Measurements from ENCODE around the gene CENPA.
"Not testable (repeated sequence)": the region's sequence is repeated elsewhere in the genome, so short reads cannot be mapped to it uniquely, and the experiment has no call there.

Gene CENPA

DNA sequence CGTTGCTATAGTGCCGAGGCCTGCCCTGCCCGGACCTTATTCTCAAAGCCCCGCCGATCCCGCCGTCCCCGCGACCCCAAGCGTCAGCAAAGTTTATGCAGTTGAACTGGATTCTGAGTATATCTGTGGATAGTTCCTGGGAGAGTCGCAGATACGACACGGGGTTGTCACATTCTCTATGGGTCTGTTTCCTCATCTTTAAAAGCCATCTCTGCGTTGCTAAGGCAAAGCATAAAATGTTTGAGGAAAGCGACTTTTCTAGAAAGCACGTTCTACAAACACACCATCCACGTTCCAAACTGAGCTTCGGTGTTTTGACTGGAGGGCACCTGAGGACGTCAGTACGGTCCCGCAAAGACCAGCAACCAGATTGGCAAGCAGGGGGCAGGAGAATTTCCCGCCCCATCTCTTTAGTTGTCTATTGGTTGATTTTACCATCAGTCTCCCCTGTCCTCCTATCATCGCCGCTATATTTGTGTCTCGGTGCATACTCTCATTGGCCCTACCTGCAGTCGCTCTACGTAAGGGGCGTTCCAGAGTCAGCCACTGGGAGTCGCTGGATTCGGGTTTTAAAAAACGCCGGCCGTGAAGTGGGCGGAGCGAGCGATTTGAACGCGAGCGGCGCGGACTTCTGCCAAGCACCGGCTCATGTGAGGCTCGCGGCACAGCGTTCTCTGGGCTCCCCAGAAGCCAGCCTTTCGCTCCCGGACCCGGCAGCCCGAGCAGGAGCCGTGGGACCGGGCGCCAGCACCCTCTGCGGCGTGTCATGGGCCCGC lies at the start of gene CENPA:
Gene CENPA (plus strand): TSS at position 626 of the 776 bp plus-strand sequence. CDS start 141 bp downstream, at position 767.
- DNase-seq, result peak; percentile 98

GRCh38 chr2:26737221-26737620 lies 48.6 kb upstream of the CENPA start:
- DNase-seq, result no peak

- DNase-seq, result no peak
These were observed 47.4 kb upstream of the CENPA start for GRCh38 chr2:26738481-26738880.

DNA sequence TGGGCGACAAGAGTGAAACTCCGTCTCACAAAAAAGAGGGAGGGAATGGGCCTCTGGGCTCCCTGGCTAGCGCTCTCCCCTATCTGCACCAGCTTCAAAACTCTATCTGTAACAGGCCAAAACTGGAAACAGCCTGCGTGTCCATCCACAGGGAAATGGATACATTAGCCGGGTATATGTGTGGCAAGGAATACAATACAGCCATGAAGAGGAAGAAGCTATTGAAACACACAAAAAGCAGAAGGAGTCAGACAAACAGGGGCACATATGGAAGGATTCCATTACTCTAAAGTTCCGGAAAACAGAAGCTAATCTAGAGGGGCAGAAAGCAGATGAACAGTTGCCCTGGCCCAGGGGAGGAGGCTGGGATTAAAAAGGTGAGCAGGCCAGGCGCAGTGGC lies 46.3 kb upstream of the CENPA start:
- no peak for DNase-seq

DNA sequence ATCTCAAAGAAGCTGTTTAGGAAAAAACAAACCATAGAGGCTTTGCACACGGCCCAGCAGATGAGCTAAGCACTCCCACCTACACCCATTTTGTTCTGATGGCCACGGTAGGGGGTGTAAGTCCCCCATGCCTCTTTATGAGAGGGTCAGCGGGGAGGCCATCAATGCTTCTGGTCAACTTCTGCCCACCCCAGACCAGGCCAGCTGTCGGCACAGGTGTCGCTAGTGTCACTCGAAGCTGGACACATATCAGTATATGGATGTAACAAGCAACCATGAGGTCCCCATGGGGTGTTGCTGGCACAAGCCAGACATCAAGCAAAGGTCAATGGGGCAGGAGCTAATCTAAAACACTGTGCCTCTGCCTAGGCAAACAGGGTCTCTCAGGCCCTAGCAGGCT lies 45.5 kb upstream of the CENPA start:
- no peak for DNase-seq

GRCh38 chr2:26740890-26741302 lies 45.0 kb upstream of the CENPA start:
- DNase-seq, result no peak

DNA sequence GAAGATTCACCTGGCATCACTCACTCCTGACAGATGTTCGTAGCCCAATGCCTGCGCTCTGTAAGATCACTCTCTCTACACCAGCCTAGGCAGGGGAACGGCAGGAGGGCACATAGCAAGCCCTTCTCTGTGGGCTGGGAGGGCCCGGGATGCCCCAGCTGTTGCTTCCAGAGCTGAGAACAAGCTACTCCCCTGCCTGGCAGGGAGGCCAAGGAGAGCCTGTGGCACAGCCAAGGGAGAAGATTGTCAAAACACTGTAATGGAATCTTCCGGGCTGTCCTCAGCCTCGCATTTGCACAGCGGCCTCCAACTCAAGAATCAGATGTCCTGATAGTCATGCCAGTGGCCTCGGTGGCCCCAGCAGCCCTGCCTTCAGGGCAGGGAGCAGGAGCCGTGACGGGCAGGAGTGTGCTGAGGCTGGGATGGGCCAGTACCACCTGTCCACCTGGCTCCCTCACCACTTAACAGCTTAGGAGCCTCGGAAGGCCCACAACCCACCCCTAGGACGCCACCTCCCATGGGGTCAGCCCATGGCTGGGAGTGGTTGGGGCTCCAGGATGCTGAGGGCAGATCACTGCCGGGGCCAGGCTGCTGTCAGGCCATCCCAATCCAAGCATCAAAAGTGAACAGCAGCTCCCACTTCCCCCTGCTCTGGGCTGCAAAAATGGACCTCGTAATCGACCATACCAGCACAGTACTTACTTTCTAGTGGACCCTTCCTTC lies 43.6 kb upstream of the CENPA start:
- no peak for DNase-seq

- no peak for DNase-seq
These were observed 42.0 kb upstream of the CENPA start for GRCh38 chr2:26743852-26744251.

DNA sequence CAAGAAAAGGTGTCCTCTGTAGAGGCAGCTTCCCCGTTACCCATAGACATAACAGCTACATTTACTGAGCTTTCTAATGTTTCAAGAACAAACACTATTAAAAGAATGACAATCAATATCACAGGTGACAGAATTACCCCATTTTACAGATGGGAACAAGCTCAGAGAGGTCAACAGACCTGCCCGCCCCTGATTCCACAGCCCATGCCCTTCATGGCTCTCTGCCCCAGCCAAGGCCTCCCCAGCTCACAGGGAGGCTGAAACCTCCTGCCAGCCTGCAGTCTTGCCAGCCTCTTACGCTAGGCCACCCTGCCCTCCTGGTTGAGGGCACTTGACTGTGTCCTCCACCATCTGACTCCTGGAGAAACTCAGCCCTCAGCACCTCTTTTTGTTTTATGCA lies 40.9 kb upstream of the CENPA start:
- DNase-seq, result no peak

DNA sequence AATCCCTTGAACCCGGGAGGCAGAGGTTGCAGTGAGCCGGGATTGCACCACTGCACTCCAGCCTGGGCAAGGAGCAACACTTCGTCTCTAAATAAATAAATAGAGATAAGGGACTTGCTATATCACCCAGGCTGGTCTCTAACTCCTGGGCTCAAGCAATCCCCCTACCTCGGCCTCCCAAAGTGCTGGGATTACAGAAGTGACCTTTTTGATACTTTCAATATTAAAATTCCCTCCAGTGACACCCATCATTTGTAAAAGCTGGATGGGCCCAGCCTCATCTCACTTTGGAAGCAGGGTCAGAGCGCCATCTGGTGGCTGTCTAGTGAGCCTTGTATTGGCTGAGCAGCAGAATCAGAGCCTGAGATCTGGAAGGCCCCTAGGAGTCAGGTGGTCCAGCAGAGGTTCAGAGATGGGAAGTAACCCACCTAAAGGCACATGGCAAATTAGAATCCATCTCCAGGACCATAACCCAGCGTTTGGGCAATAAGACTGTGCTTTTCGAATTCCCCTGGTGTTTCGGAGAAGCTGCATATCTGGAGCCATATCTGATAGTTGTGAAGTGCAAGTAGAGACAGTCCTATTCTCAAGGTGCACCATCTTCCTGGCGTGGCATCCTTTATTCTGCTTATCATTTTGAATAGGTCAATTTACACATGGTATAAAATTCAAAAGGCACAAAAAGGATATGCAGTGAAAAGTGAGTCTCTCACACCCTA lies 40.1 kb upstream of the CENPA start:
- peak; percentile 76 for DNase-seq

DNA sequence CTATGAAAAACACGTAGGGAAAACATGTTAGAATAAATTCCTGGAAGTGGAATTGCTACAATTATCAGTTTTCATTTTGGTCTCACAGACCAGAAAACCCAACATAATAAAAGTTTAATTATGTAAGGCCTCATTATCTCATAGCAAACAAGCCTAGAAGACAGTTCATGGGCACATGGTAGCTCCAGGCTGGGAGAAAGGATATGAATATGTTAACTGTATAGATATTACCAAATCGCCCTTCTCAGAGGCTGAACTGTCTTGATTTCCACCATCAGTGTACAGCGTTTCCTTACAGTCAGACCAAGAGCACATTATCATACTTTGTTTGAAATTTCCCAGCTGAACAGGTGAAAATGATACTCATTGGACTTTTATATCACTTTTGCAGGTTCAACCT lies 38.9 kb upstream of the CENPA start:
- no peak for DNase-seq

DNA sequence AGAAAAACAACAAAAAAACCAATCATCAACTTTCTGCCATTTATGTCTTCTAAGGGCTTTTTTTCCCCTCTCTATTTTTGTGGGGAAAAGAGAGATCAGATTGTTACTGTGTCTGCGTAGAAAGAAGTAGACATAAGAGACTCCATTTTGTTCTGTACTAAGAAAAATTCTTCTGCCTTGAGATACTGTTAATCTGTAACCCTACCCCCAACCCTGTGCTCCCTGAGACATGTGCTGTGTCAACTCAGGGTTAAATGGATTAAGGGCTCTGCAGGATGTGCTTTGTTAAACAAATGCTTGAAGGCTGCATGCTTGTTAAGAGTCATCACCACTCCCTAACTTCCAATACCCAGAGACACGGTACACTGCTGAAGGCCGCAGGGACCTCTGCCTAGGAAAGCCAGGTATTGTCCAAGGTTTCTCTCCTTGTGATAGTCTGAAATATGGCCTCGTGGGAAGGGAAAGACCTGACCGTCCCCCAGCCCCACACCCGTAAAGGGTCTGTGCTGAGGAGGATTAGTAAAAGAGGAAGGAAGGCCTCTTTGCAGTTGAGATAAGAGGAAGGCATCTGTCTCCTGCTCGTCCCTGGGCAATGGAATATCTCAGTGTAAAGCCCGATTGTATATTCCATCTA lies 36.0 kb upstream of the CENPA start:
- not testable (repeated sequence) for DNase-seq

- DNase-seq, result not testable (repeated sequence)
These were observed 35.4 kb upstream of the CENPA start for GRCh38 chr2:26750467-26750866.

DNA sequence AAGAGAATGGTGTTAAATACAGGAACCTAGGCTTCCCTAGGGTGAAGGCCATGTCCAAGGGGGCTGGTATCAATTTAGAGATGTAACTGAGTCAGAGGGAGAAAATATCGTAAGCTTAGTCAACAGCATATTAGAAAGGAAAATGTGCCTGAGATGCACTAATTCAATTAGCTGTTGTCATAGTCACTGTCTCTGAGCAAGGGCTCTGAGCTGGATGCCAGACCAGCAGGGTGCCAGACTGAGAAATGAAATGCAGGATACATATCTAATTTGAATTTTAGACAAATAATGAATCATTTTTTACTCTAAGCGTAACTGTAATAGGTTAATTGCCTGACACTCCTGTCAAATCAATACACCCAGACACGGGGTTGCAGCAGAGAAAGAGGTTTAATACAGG lies 33.2 kb upstream of the CENPA start:
- DNase-seq, result no peak

- DNase-seq, result no peak
These were observed 31.3 kb upstream of the CENPA start for GRCh38 chr2:26754539-26754938.

- DNase-seq, result no peak
These were observed 30.7 kb upstream of the CENPA start for GRCh38 chr2:26754972-26755670.

DNA sequence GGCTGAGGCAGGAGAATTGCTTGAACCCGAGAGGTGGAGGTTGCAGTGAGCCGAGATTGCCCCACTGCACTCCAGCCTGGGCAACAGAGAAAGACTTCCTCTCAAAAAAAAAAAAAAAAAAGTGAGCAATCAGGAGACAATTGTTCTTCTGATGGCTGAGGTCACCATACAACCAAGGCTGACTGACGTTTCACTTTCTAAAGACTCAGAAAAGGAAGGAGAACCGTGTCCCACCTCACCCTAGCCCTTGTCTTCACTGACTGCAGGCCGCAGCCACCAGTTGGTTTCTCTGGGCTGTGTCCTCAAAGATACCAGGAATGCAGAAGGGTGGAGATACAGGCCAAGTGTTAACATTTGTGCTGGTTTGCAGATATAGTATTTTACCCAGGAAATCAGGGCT lies 29.5 kb upstream of the CENPA start:
- no peak for DNase-seq

DNA sequence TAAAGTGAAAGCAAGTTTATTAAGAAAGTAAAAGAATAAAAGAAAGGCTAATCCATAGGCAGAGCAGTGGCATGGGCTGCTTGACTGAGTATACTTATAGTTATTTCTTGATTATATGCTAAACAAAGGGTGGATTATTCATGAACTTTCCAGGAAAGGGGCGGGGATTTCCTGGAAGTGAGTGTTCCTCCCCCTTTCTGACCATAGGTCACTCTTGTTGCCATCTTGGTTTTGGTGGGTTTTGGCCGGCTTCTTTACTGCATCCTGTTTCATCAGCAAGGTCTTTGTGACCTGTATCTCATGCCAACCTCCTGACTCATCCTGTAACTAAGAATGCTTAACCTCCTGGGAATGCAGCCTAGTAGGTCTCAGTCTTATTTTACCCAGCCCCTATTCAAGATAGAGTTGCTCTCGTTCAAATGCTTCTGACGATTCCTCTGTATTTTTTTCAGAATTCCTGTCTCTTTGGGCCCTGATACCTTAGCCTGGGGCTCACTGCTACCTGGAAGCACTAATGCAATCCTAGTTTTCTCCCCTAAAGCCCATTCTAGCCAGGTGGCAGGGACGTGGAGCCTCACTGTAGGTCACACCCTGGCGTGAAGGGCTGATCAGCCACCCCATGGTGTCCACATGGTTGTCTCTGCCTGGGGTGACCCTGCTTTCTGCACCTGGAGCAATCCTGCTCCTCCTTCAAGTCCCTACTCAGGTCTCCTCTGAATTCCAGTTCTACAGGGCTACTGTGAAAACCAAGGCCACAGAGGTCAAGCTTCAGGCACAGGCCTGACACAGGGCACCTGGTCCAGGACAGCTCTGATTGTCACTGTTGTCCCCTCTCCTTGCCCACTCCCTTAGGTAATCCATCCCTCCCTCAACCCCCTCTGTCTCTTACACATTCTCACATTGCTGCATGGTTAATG lies 27.7 kb upstream of the CENPA start:
- DNase-seq, result peak; percentile 57

- no peak for DNase-seq
These were observed 27.0 kb upstream of the CENPA start for GRCh38 chr2:26758790-26759321.

GRCh38 chr2:26759845-26760244 lies 26.0 kb upstream of the CENPA start:
- no peak for DNase-seq

GRCh38 chr2:26760991-26761390 lies 24.9 kb upstream of the CENPA start:
- DNase-seq, result not testable (repeated sequence)
